ENCODE results near the gene C19orf18.

C19orf18 gene

GRCh38 chr19:57947419-57948134 is 26.8 kb downstream of the C19orf18 start, which contains the start of gene ZNF256:
ZNF256 (minus strand) TSS chr19:57947706; CDS start chr19:57947474, 232 bp downstream.
- DNase-seq (ENCODE audit: low spot score), result peak; percentile 92

- no peak for DNase-seq (ENCODE audit: low spot score)
Observed at GRCh38 chr19:57947088-57947418, 27.3 kb downstream of the C19orf18 start.

GRCh38 chr19:57946316-57946715 is 28.0 kb downstream of the C19orf18 start:
- no peak for DNase-seq (ENCODE audit: low spot score)

GRCh38 chr19:57941593-57941992 is 32.7 kb downstream of the C19orf18 start:
- DNase-seq (ENCODE audit: low spot score), result no peak

- no peak for DNase-seq (ENCODE audit: low spot score)
Observed at GRCh38 chr19:57935731-57936130, 38.6 kb downstream of the C19orf18 start.

DNA sequence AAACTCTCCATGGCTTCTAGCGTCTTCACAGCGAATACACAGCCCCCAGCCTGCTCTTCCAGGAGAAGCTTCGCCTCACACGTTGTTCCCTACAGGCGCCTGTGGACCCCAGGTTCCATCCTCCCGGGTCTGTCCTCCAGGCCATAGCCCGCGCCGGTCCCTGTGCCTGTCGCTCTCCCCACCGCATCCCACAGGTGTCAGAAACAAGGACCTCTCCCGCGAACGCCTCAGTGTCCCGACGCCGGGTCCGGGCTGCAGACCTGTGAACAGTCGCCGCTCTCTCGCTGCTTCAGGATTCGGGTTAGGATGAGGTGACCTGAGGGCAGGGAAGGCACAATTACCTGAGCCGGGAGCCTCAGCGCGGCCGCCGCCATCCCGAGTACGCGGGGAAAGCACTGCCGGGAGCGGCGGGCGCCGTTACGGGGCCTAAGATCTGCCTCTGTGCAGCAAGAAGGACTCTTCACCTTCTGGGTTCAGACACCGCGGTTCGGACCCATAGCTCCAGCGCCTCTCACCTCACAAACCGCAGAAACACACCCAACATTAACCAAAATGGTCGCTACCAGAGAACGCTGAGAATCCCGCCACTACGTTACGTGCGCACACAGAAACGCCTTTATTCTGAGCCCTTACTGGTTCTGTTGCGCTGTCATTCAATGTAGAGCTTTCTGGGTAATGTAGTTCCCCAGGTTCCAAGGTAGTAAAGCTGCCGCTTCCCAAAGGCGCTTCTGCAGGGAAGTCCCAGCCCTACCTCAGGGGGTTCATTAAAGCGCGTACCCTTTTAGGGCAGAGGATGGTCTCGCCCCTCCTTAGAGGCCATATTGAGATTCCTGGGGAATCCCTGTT is 39.3 kb downstream of the C19orf18 start, which contains the start of gene ZNF418:
TSS of gene ZNF418 (minus strand) at position 583 of the 846 bp plus-strand sequence. CDS start 1,580 bp downstream, outside the sequence.
- DNase-seq (ENCODE audit: low spot score), result peak; percentile 67

DNA sequence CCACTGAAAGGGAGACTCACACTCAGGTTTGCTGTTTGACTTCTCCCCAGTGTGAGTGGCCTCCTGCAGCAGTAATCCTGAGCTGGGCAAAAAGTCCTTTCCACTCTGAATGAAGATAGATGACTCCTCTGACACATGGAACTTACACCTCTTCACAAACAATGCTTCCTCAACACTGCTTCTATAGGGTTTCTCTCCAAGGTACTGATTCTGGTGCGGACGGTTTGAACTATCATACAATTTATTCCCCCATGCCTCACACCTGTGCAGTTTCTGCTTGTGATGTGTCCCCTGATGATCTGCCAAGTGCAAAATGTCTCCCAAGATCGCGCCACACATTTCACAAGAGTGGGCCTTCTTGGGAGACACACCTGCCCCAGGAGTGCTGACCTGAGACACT is 46.7 kb downstream of the C19orf18 start:
- DNase-seq (ENCODE audit: low spot score), result no peak

DNA sequence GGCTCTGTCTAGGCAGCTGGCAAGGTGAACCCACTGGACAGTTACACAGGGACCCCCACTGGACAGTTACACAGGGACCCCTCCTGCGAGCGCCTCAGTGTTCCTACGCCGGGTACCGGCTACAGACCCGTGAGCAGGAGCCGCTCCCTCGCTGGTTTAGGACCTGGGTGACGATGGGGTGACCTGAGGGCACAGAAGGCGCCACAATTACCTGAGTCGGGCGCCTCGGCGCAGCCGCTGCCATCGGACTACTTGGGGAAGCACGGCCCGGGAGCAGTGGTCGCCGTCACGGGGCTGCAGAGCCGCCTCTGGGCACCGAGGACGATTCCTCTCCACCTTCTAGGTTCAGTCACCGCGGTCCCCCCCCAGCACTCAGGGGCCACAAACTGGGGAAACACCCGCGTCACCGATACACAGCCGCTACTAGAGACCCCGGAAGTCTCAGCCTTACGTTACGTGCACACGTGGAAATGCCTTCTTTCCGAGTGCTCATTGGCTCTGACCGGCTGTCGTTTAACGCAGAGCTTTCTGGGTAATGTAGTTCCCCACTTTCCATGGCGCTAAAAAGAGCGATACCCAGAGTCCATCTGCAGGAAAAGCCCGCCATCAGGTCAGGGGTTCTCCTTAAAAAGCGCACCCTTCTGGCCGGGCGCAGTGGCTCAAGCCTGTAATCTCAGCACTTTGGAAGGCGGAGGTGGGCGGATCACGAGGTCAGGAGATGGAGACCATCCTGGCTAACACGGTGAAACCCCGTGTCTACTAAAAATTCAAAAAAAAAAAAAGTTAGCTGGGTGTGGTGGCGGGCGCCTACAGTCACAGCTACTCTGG is 58.0 kb downstream of the C19orf18 start, which contains the start of gene ZNF417:
TSS of gene ZNF417 (minus strand) at position 425 of the 828 bp plus-strand sequence. CDS start at position 244, 181 bp downstream.
- DNase-seq (ENCODE audit: low spot score), result peak; percentile 93

DNA sequence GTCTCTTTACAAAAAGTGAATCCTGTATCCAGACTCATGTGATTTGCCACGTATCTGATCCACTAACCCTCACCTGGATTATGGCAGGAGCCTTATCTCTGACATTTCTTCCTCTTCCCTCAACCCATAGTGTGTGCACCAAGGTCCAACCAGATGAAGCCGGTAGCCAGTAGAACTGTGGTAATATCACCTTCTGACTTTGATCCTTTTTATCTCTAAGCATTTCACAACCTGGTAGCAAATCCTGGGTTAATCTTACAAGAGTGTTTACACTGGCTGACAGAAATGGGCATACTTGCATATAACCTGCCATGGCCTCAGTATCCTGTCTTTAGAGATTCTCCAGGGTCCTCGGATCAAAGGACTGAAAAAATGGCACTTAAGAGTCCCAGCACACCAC is 59.8 kb downstream of the C19orf18 start:
- DNase-seq (ENCODE audit: low spot score), result no peak
